ENCODE data around the gene MRPS27.

GRCh38 chr5:72177538-72177937, 142.5 kb downstream of the MRPS27 start:
- TF ChIP-seq PAX5 (IDR thresholded peaks at IDR 0.05; ENCODE audit: insufficient read depth, low read length, severe bottlenecking) (no peak), POLR2A (IDR thresholded peaks at IDR 0.05; ENCODE audit: low read depth, low read length) (no peak), POLR2AphosphoS5 (IDR thresholded peaks at IDR 0.05; ENCODE audit: low read depth, low read length) (no peak), POU2F2 (IDR thresholded peaks at IDR 0.05; ENCODE audit: low read depth, low read length) (no peak)

Data from GM12891 (cell line).